ENCODE data around the gene STK17A. TPM values are rescaled to one million over a fixed set of nuclear protein-coding genes. Genes with fewer than 3 reads are reported as not detected.
"Not testable (repeated sequence)": the region's sequence is repeated elsewhere in the genome, so short reads cannot be mapped to it uniquely, and the experiment has no call there.

The STK17A gene
- total and polyA plus RNA-seq, 2 donors, result 64.3 to 74.0 TPM

DNA sequence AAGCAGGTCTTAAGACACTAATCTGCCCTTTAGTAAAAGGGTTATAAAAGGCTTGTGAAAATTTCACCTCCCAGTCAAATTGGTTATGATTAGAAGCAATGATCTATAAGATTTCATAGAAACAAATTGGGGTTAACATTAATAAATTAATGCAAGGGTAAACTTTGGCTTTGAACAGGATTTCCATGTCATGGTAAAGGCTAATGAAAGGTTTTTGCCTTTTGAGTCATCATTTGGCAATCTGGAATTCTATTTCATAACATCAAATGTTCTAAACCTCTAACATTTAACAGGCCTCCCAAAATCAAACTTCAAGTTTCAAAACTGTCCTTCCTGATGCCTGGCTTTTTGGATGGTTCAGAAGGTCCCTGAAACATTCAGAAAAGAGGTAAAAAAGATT is 84.0 kb downstream of the STK17A start:
- H3K36me3 ChIP-seq (ENCODE audit: control insufficient read depth in 2 of 2, insufficient read depth in 2 of 2, low read length in 1 of 2), result no peaks in the 10 kb centered on the region
- no peak overlapping the region for H3K27ac ChIP-seq (ENCODE audit: low read depth in 1 of 2, low read length in 1 of 2)

DNA sequence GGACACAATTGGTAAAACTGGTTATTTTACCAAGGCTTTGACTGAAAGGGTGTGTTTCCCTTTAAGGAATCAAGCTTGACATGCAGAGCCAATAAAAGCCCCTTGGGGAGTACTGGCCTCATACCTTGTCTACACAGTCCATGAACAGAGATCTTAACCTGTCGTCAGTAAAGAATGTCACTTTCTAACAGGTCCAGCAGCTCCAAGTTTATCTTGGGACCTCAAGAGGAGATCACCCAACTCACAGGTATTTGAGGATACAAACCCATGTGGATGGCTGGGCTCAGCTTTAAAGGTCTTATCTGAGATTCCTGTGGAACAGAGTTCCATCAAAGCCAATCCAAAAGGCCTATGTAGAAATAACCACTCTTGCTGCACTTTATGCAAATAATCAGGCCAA is 85.1 kb downstream of the STK17A start:
- H3K36me3 ChIP-seq (ENCODE audit: control insufficient read depth in 2 of 2, insufficient read depth in 2 of 2, low read length in 1 of 2), result no peaks in the 10 kb centered on the region
- H3K4me3 ChIP-seq (ENCODE audit: low read length in 2 of 2), result no peak overlapping the region
- 98% methylated on average over 1 of the region's 1 CpG for WGBS
- peaks cover 0 to 4% of the 10 kb centered on the region in 2 donors for H3K9me3 ChIP-seq (ENCODE audit: control insufficient read depth in 2 of 2, insufficient read depth in 1 of 2, low read length in 1 of 2)
- no peak for DNase-seq (ENCODE audit: low read depth in 6 of 9, low spot score in 9 of 9)
- peaks cover 0 to 3% of the 10 kb centered on the region in 2 donors for H3K4me1 ChIP-seq (ENCODE audit: control insufficient read depth in 2 of 2, insufficient read depth in 2 of 2, low read length in 2 of 2)
- no peak overlapping the region for H3K27ac ChIP-seq (ENCODE audit: low read depth in 1 of 2, low read length in 1 of 2)
- no peaks in the 10 kb centered on the region for H3K27me3 ChIP-seq (ENCODE audit: control insufficient read depth in 2 of 2, insufficient read depth in 1 of 2, low read length in 1 of 2)

More for the DNA sequence above, 84.0 kb downstream of the STK17A start:
- H3K27me3 ChIP-seq (ENCODE audit: control insufficient read depth in 2 of 2, insufficient read depth in 1 of 2, low read length in 1 of 2), result no peaks in the 10 kb centered on the region
- H3K9me3 ChIP-seq (ENCODE audit: control insufficient read depth in 2 of 2, insufficient read depth in 1 of 2, low read length in 1 of 2), result no peaks in the 10 kb centered on the region
- H3K4me3 ChIP-seq (ENCODE audit: low read length in 2 of 2), result no peak overlapping the region
- no peak for DNase-seq (ENCODE audit: low read depth in 6 of 9, low spot score in 9 of 9)
- peaks cover 0 to 3% of the 10 kb centered on the region in 2 donors for H3K4me1 ChIP-seq (ENCODE audit: control insufficient read depth in 2 of 2, insufficient read depth in 2 of 2, low read length in 2 of 2)

DNA sequence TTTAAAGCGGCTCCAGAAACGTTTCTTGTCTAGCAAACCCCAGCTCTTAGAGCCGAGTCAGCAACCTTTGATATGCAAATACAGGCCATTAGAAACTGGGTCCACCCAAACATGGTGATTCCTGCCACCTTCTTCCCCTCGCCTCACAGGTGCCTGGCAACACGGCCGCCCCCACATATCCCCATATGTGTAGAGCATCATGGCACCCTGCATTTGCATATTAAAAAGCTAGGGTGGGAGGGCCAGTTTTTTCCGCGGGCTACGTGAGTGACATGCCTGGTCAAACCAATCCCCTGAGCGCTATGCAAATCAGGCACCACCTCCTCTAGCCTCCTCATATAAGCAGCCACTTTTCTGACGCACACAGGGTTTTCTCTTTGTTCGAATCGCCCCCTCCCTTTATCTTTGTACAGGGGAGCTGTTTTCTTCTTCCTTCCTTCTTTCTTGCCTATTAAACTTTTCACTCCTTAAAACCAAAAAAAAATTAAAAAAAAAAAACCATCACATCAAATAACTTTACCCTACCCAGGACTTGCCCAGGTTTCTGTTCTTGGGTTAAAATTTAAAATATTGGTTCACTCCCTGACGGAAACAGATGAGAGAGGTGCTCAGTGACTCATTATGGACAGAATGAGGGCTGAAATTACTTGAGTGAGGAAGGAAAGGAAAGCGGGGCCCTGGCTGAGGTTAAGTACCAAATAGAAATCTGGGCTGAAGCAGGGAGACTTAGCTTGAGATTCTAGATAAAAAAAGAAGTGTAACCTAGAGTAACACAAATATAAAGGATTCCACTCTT is 86.6 kb downstream of the STK17A start:
- Histone ChIP-seq H3K27me3 (ENCODE audit: control insufficient read depth in 2 of 2, insufficient read depth in 1 of 2, low read length in 1 of 2) (no peaks in the 10 kb centered on the region), H3K9me3 (ENCODE audit: control insufficient read depth in 2 of 2, insufficient read depth in 1 of 2, low read length in 1 of 2) (peaks cover 0 to 4% of the 10 kb centered on the region in 2 donors), H3K36me3 (ENCODE audit: control insufficient read depth in 2 of 2, insufficient read depth in 2 of 2, low read length in 1 of 2) (no peaks in the 10 kb centered on the region), H3K4me1 (ENCODE audit: control insufficient read depth in 2 of 2, insufficient read depth in 2 of 2, low read length in 2 of 2) (peaks cover 0 to 2% of the 10 kb centered on the region in 2 donors), H3K27ac (ENCODE audit: low read depth in 1 of 2, low read length in 1 of 2) (no peak overlapping the region), H3K4me3 (ENCODE audit: low read length in 2 of 2) (no peak overlapping the region)
- WGBS, result 80% methylated on average over 15 of the region's 15 CpGs
- no peak for DNase-seq (ENCODE audit: low read depth in 6 of 9, low spot score in 9 of 9)

DNA sequence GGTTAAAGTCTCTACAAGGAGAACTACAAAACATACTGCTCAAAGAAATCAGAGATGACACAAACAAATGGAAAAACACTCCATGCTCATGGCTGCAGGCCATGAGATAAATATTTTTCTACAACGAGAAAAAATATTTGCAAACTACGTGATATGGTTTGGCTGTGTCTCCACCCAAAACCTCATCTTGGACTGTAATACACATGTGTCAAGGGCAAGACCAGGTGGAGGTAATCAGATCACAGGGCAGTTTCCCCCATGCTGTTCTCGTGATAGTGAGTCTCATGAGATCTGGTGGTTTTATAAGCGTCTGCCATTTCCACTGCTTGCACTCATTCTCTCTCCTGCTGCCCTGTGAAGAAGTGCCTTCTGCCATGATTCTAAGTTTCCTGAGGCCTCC is 88.6 kb downstream of the STK17A start:
- H3K4me3 ChIP-seq (ENCODE audit: low read length in 2 of 2), result no peak overlapping the region
- H3K36me3 ChIP-seq (ENCODE audit: control insufficient read depth in 2 of 2, insufficient read depth in 2 of 2, low read length in 1 of 2), result no peaks in the 10 kb centered on the region
- no peaks in the 10 kb centered on the region for H3K4me1 ChIP-seq (ENCODE audit: control insufficient read depth in 2 of 2, insufficient read depth in 2 of 2, low read length in 2 of 2)
- H3K9me3 ChIP-seq (ENCODE audit: control insufficient read depth in 2 of 2, insufficient read depth in 1 of 2, low read length in 1 of 2), result peaks cover 0 to 4% of the 10 kb centered on the region in 2 donors
- no peaks in the 10 kb centered on the region for H3K27me3 ChIP-seq (ENCODE audit: control insufficient read depth in 2 of 2, insufficient read depth in 1 of 2, low read length in 1 of 2)
- DNase-seq (ENCODE audit: low read depth in 6 of 9, low spot score in 9 of 9), result no peak
- H3K27ac ChIP-seq (ENCODE audit: low read depth in 1 of 2, low read length in 1 of 2), result no peak overlapping the region
- 97% methylated on average over 4 of the region's 4 CpGs for WGBS

DNA sequence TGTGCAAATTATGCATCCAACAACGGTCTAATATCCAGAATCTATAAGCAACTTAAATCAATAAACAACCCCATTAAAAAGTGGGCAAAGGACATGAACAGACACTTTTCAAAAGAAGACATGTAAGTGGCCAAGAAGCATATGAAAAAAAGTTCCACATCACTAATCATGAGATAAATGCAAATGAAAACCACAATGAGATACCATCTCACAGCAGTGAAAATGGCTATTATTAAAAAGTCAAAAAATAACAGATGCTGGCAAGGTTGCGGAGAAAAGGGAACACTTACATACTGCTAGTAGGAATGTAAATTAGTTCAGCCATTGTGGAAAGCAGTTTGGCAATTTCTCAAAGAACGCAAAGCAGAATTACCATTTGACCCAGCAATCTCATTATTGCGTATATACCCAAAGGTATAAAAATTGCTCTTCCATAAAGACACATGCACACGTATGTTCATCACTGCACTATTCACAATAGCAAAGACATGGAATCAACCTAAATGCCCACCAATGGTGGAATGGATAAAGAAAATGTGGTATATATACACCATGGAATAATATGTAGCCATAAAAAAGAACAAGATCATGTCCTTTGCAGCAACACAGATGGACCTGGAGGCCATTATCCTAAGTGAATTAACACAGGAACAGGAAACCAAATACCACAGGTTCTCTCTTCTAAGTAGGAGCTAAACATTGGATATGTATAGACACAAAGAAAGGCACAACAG is 90.5 kb downstream of the STK17A start:
- H3K27ac ChIP-seq (ENCODE audit: low read depth in 1 of 2, low read length in 1 of 2); H3K27me3 ChIP-seq (ENCODE audit: control insufficient read depth in 2 of 2, insufficient read depth in 1 of 2, low read length in 1 of 2); H3K4me1 ChIP-seq (ENCODE audit: control insufficient read depth in 2 of 2, insufficient read depth in 2 of 2, low read length in 2 of 2); H3K36me3 ChIP-seq (ENCODE audit: control insufficient read depth in 2 of 2, insufficient read depth in 2 of 2, low read length in 1 of 2); DNase-seq (ENCODE audit: low read depth in 6 of 9, low spot score in 9 of 9); H3K9me3 ChIP-seq (ENCODE audit: control insufficient read depth in 2 of 2, insufficient read depth in 1 of 2, low read length in 1 of 2); H3K4me3 ChIP-seq (ENCODE audit: low read length in 2 of 2): not testable (repeated sequence)
- 98% methylated on average over 5 of the region's 5 CpGs for WGBS

DNA sequence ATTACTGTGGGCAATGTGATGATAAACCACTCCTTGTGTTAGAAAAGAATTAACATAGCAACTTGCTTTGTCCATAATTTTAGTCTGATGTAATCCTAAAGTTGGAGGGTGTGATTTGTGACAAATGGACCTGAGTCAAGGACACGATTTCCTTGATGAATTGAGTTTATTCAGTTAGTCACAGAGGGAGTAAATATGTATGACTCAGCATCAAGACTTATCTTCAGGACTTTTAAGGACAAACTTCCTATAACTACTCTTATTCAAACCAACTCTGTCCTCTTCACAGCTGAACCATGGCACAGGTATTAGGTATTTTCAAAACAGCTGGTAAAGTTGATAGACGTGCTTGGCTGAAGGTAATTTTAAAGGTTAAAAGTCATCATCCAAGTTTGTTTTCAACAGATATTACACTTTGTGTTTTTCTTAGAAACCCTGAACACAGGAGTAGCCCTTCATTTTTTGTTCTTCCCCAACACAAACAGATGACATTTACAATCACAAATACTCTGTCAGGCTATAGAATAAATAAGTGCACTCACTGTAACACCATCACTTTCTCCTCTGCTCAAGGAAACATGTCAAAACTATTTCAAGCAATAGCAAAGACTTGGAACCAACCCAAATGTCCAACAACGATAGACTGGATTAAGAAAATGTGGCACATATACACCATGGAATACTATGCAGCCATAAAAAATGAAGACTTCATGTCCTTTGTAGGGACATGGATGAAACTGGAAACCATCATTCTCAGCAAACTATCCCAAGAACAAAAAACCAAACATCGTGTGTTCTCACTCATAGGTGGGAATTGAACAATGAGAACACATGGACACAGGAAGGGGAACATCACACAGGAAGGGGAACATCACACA is 91.9 kb downstream of the STK17A start:
- Histone ChIP-seq H3K4me3 (ENCODE audit: low read length in 2 of 2) (no peak overlapping the region), H3K4me1 (ENCODE audit: control insufficient read depth in 2 of 2, insufficient read depth in 2 of 2, low read length in 2 of 2) (no peaks in the 10 kb centered on the region), H3K36me3 (ENCODE audit: control insufficient read depth in 2 of 2, insufficient read depth in 2 of 2, low read length in 1 of 2) (no peaks in the 10 kb centered on the region), H3K27me3 (ENCODE audit: control insufficient read depth in 2 of 2, insufficient read depth in 1 of 2, low read length in 1 of 2) (no peaks in the 10 kb centered on the region), H3K9me3 (ENCODE audit: control insufficient read depth in 2 of 2, insufficient read depth in 1 of 2, low read length in 1 of 2) (peaks cover 0 to 4% of the 10 kb centered on the region in 2 donors), H3K27ac (ENCODE audit: low read depth in 1 of 2, low read length in 1 of 2) (no peak overlapping the region)
- no peak for DNase-seq (ENCODE audit: low read depth in 6 of 9, low spot score in 9 of 9)
- 71% methylated on average over 4 of the region's 4 CpGs for WGBS

Other genes with a start within 250 kb of the STK17A start
- gene COA1, start 146.4 kb downstream of the STK17A start, total RNA-seq, result 71.5 TPM
- 89.2 TPM for gene COA1, start 146.4 kb downstream of the STK17A start, polyA plus RNA-seq
- 42.3 TPM for gene BLVRA, start 175.6 kb downstream of the STK17A start, total RNA-seq
- gene BLVRA, start 175.6 kb downstream of the STK17A start, polyA plus RNA-seq, result 95.4 TPM